Measurements from ENCODE around the gene PTPN14.

PTPN14 gene

GRCh38 chr1:214449371-214449770 lies 102.0 kb downstream of the PTPN14 start:
- DNase-seq, result no peak

GRCh38 chr1:214448536-214448935 lies 102.9 kb downstream of the PTPN14 start:
- DNase-seq, result no peak

- DNase-seq, result no peak
These were observed 103.9 kb downstream of the PTPN14 start for GRCh38 chr1:214447557-214447871.

- DNase-seq, result no peak
These were observed 104.4 kb downstream of the PTPN14 start for GRCh38 chr1:214446772-214447556.

- DNase-seq, result no peak
These were observed 105.4 kb downstream of the PTPN14 start for GRCh38 chr1:214445831-214446614.

- no peak for DNase-seq
These were observed 106.2 kb downstream of the PTPN14 start for GRCh38 chr1:214445199-214445598.

GRCh38 chr1:214444182-214444939 lies 107.0 kb downstream of the PTPN14 start:
- no peak for DNase-seq

- no peak for DNase-seq
These were observed 110.3 kb downstream of the PTPN14 start for GRCh38 chr1:214441119-214441518.

- no peak for DNase-seq
These were observed 111.0 kb downstream of the PTPN14 start for GRCh38 chr1:214440219-214440965.

GRCh38 chr1:214439352-214440119 lies 111.9 kb downstream of the PTPN14 start:
- DNase-seq, result peak; percentile 90 to 92

- peak in 1 of 2 experiments; percentile 27 for DNase-seq
These were observed 112.9 kb downstream of the PTPN14 start for GRCh38 chr1:214438530-214438929.

GRCh38 chr1:214438075-214438474 lies 113.3 kb downstream of the PTPN14 start:
- DNase-seq, result peak; percentile 52 to 85

- DNase-seq, result no peak
These were observed 115.5 kb downstream of the PTPN14 start for GRCh38 chr1:214435867-214436266.

GRCh38 chr1:214432245-214432644 lies 119.2 kb downstream of the PTPN14 start:
- DNase-seq, result no peak

- DNase-seq, result no peak
These were observed 121.2 kb downstream of the PTPN14 start for GRCh38 chr1:214429951-214430770.

GRCh38 chr1:214427871-214428277 lies 123.5 kb downstream of the PTPN14 start:
- peak; percentile 30 to 63 for DNase-seq

- DNase-seq, result no peak
These were observed 125.0 kb downstream of the PTPN14 start for GRCh38 chr1:214426426-214426812.

- no peak for DNase-seq
These were observed 125.5 kb downstream of the PTPN14 start for GRCh38 chr1:214425716-214426425.

GRCh38 chr1:214425101-214425500 lies 126.3 kb downstream of the PTPN14 start:
- DNase-seq, result no peak

GRCh38 chr1:214423045-214423444 lies 128.4 kb downstream of the PTPN14 start:
- DNase-seq, result no peak
